ENCODE data around the gene INSR. TPM values are rescaled to one million over a fixed set of nuclear protein-coding genes. Genes with fewer than 3 reads are reported as not detected.

INSR gene
- total and polyA plus RNA-seq, 10 of the 15 experiments (the other 5 are each of a cell fraction or from before 2014, with no cell fraction given) = 4.2 to 34.9 (median 13.6) TPM

- ChIA-PET CTCF (no interaction called here), POLR2A (interaction anchor here (1.1 kb wide), 1 partner anchor 10 kb away, joined by 3 read pairs; no protein-coding TSS in a partner anchor), RAD21 (ENCODE audit: unreplicated experiment) (no interaction called here), SMC1A (ENCODE audit: uncharacterized antibody, unreplicated experiment) (interaction anchor here (0.7 kb wide), 1 partner anchor 209 kb away, joined by 3 read pairs; no protein-coding TSS in a partner anchor)
- Histone ChIP-seq H2AFZ (ENCODE audit: control insufficient read depth, low read depth, low read length) (no peak overlapping the region), H3K4me1 (ENCODE audit: control insufficient read depth, insufficient read depth, low read length) (no peaks in the 10 kb centered on the region), H3K9me3 (replicated peaks; ENCODE audit: control insufficient read depth, insufficient read depth, low read length) (no peaks in the 10 kb centered on the region), H4K20me1 (ENCODE audit: control insufficient read depth, insufficient read depth) (no peaks in the 10 kb centered on the region), H3K4me3 (no peak overlapping the region), H3K36me3 (ENCODE audit: control insufficient read depth in 2 of 2, insufficient read depth in 2 of 2, low read length in 1 of 2) (peaks cover 15 to 19% of the 10 kb centered on the region in 2 experiments), H3K79me2 (ENCODE audit: control insufficient read depth, insufficient read depth, low read length) (no peaks in the 10 kb centered on the region), H3K27ac (ENCODE audit: control insufficient read depth, insufficient read depth) (no peak overlapping the region), H3K27me3 (replicated peaks in 1 of 2; ENCODE audit: control insufficient read depth in 2 of 2, insufficient read depth in 2 of 2, low read length in 1 of 2) (no peaks in the 10 kb centered on the region), H3K4me2 (ENCODE audit: control insufficient read depth, insufficient read depth) (no peak overlapping the region), H3K9ac (ENCODE audit: control insufficient read depth, insufficient read depth, low read length) (no peak overlapping the region)
- DNase-seq (ENCODE audit: low read depth, low spot score) (no peak), ATAC-seq (no peak), FAIRE-seq (no peak)
- in situ Hi-C loops (cut with MboI) = no loop called here
- WGBS (ENCODE audit: insufficient coverage, insufficient replicate concordance, low lambda C conversion rate, missing lambda C conversion rate) = 56% methylated on average over 11 of the region's 11 CpGs
- BruUV-seq (replicated peaks) = no TSS peak
- intact Hi-C loops (cut with micrococcal nuclease; ENCODE audit: unreplicated experiment) = no loop called here
- no peak for TF ChIP-seq MTA2 (IDR thresholded peaks at IDR 0.05; ENCODE audit: low read depth)
- TF ChIP-seq MYC (IDR thresholded peaks at IDR 0.05; ENCODE audit: insufficient read depth, insufficient read length, insufficient replicate concordance, low read length, severe bottlenecking) = no peak
- TF ChIP-seq HCFC1 (IDR thresholded peaks at IDR 0.05; ENCODE audit: low read length) = no peak
- TF ChIP-seq E2F8 (IDR thresholded peaks at IDR 0.05; ENCODE audit: low read depth, partially characterized antibody) = no peak
- no peak for TF ChIP-seq ZNF274 (IDR thresholded peaks at IDR 0.05; ENCODE audit: insufficient read depth, insufficient read length)
- no peak for TF ChIP-seq WRNIP1 (IDR thresholded peaks at IDR 0.05; ENCODE audit: borderline replicate concordance, low read depth, low read length)
- TF ChIP-seq ZBTB40 (IDR thresholded peaks at IDR 0.05; ENCODE audit: borderline replicate concordance) = no peak
- no peak for TF ChIP-seq E2F4 (IDR thresholded peaks at IDR 0.05; ENCODE audit: low read depth, low read length)
- no peak for TF ChIP-seq LARP7 (IDR thresholded peaks at IDR 0.05)
- TF ChIP-seq ZNF687 (IDR thresholded peaks at IDR 0.05) = no peak
- TF ChIP-seq EED (IDR thresholded peaks at IDR 0.05; ENCODE audit: low read depth) = no peak
Measured at GRCh38 chr19:7117248-7117647, 177.0 kb downstream of the INSR start.

All from GM12878 (cell line).